AG10803 (cell line): ENCODE data around the gene PNPLA1.

Source experiments
- DNase-seq: peaks from one replicate; pipeline ENCODE4 v3.0.0; 2010; ENCODE audit warnings: low read depth
- H3K4me3 ChIP-seq: 2 replicates; pipeline ENCODE4 v1.5.1; 2011; ENCODE audit warnings: mild to moderate bottlenecking, low read length, control low read depth
- TF ChIP-seq, protein P1 (sequence below): conservative IDR thresholded peaks from 2 replicates; pipeline ENCODE4 v1.5.1; 2011; ENCODE audit warnings: mild to moderate bottlenecking, low read length, control low read depth, inconsistent platforms

Gene PNPLA1

DNA sequence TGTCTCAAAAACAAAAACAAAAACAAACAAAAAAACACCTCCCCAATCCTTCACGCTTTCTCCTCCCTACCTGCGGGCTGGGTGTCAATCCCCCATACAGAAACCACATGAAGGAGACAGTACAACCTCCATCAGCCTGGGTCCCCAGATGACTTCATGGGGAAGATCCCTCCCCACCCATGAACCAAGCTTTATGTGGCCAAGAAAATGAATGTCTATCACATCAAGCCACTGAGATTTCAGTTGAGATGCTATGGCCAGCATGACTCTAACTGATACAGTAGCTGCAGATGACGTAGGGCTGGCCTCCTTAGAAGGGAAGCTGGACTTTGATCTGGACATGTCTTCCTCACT is 88.0 kb downstream of the PNPLA1 start:
- TF ChIP-seq, protein P1, sequence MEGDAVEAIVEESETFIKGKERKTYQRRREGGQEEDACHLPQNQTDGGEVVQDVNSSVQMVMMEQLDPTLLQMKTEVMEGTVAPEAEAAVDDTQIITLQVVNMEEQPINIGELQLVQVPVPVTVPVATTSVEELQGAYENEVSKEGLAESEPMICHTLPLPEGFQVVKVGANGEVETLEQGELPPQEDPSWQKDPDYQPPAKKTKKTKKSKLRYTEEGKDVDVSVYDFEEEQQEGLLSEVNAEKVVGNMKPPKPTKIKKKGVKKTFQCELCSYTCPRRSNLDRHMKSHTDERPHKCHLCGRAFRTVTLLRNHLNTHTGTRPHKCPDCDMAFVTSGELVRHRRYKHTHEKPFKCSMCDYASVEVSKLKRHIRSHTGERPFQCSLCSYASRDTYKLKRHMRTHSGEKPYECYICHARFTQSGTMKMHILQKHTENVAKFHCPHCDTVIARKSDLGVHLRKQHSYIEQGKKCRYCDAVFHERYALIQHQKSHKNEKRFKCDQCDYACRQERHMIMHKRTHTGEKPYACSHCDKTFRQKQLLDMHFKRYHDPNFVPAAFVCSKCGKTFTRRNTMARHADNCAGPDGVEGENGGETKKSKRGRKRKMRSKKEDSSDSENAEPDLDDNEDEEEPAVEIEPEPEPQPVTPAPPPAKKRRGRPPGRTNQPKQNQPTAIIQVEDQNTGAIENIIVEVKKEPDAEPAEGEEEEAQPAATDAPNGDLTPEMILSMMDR, result no peak
- no peak overlapping the region for H3K4me3 ChIP-seq
- DNase-seq, result no peak
